Measurements from ENCODE around the gene STARD3. TPM values are rescaled to one million over a fixed set of nuclear protein-coding genes. Genes with fewer than 3 reads are reported as not detected.
A peak's percentile ranks its signal among the peaks of the same experiment; 100 is the strongest.

Gene STARD3
- total RNA-seq, 1 donor from 2014 or later: 62.0 TPM

DNA sequence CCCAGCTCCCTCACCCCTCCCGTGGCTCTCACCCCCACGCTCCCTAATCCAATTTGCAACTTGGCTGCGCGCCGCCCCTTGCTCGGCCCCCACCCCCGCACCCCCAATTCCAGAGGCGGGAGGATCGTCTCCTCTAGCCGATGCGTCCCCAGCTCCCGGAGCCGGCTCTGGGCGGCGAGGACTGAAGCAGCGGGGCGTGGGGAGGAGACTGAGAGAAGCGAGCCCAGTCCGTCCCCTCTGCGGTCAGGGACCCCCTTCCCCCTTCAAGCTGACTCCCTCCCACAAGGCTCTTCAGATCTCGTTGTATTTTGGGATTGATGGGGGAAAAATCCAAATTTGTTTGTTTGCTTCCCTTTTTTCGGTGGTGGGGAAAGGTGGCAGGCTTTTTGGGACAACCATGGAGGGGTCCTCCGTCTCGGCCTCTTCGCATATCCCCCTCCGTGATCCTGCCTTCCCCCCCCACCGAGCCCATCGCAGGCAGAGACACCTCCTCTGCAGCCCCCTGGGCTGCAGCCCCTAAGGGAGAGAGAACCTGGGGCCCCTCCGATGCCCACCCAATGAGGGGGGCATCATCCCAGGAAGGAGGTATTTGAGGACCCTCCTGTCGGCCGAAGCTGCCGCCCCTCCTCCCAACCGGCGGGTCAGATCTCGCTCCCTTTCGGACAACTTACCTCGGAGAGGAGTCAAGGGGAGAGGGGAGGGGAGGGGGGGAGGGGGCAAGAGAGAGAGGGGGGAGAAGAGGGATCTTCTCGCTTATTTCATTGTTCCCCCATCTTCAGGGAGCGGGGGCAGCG, 29.7 kb upstream of the STARD3 start:
- no peak overlapping the region for H3K27ac Mint-ChIP-seq
- peaks cover 87% of the 10 kb centered on the region for H3K27me3 Mint-ChIP-seq
- peaks cover 4% of the 10 kb centered on the region for H3K36me3 Mint-ChIP-seq
- H3K4me1 Mint-ChIP-seq (ENCODE audit: unreplicated experiment): no peaks in the 10 kb centered on the region
- no peak overlapping the region for H3K4me3 Mint-ChIP-seq
- H3K9me3 Mint-ChIP-seq: no peaks in the 10 kb centered on the region
- TF ChIP-seq, protein P1, sequence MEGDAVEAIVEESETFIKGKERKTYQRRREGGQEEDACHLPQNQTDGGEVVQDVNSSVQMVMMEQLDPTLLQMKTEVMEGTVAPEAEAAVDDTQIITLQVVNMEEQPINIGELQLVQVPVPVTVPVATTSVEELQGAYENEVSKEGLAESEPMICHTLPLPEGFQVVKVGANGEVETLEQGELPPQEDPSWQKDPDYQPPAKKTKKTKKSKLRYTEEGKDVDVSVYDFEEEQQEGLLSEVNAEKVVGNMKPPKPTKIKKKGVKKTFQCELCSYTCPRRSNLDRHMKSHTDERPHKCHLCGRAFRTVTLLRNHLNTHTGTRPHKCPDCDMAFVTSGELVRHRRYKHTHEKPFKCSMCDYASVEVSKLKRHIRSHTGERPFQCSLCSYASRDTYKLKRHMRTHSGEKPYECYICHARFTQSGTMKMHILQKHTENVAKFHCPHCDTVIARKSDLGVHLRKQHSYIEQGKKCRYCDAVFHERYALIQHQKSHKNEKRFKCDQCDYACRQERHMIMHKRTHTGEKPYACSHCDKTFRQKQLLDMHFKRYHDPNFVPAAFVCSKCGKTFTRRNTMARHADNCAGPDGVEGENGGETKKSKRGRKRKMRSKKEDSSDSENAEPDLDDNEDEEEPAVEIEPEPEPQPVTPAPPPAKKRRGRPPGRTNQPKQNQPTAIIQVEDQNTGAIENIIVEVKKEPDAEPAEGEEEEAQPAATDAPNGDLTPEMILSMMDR (conservative IDR thresholded peaks at IDR 0.05): no peak
- DNase-seq (ENCODE audit: extremely low spot score, unreplicated experiment): no peak

DNA sequence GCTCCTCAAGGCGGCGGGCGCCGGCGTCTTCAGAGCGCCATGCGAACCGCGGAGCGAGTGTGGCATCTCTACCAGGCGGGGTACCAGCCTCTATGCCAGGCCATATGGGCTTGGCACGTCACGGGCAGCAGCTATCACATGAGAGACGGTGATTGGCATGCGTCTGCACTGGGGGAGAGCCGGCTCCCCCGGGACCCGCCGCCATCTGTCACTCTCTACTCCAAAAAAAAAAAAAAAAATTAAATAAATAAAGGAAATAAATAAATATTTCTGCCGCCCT, 29.2 kb upstream of the STARD3 start, which contains the start of gene NEUROD2:
Gene NEUROD2, minus strand, starts transcription at position 70 of the 280 bp plus-strand sequence. CDS start 1,321 bp downstream, outside the sequence.
- no peak for DNase-seq (ENCODE audit: extremely low spot score, unreplicated experiment)
- peaks cover 83% of the 10 kb centered on the region for H3K27me3 Mint-ChIP-seq
- TF ChIP-seq, protein P1 (conservative IDR thresholded peaks at IDR 0.05): no peak
- H3K9me3 Mint-ChIP-seq: no peaks in the 10 kb centered on the region
- H3K36me3 Mint-ChIP-seq: peaks cover 4% of the 10 kb centered on the region
- no peaks in the 10 kb centered on the region for H3K4me1 Mint-ChIP-seq (ENCODE audit: unreplicated experiment)
- no peak within 1 kb of the TSS for H3K27ac Mint-ChIP-seq
- peak within 1 kb of the TSS; percentile 51 for H3K4me3 Mint-ChIP-seq

DNA sequence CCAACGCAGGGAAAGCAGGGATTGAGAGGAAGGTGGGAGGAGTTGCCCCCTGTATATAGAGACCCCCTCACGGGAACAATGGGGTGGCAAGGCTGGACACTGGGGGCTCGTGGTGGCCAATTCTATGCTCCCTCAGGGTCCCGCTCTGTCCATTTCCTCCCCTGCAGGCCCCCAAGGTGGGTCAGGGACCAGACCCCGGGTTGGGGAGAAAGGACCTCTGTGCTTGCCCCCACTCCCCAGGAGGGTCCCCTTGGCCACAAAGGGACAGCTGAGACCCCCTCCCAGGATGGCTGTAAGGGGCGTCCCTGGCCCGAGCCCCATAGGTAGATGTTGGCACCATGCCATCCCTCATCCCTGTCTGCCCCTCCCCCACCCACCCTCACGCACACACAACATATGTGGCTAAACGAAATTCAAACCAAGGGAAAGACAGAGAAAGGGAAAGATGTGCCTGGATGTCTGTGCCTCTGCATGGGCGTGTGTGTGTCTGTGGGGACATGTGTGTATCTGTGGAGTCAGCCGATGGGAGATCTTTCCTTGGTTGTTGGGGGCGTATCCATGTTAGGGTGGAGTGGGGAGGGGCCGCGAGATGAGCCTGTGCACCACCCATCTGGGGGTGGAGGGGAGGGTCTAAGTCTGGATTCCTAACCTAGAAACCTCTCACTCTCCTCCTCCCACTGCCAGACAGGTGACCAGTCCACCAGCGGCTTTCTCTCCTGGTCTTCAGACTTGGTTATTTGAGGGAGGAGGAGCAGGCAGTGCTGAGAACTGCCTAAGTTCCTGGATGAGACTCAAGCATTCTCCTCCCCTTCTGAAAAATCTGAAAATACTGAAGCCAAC, 28.6 kb upstream of the STARD3 start:
- Mint-ChIP-seq H3K9me3 (no peaks in the 10 kb centered on the region), H3K4me3 (peak overlapping the region; percentile 51), H3K27me3 (peaks cover 83% of the 10 kb centered on the region), H3K27ac (no peak overlapping the region), H3K4me1 (ENCODE audit: unreplicated experiment) (no peaks in the 10 kb centered on the region), H3K36me3 (peaks cover under 1% of the 10 kb centered on the region)
- TF ChIP-seq, protein P1 (conservative IDR thresholded peaks at IDR 0.05): no peak
- no peak for DNase-seq (ENCODE audit: extremely low spot score, unreplicated experiment)

DNA sequence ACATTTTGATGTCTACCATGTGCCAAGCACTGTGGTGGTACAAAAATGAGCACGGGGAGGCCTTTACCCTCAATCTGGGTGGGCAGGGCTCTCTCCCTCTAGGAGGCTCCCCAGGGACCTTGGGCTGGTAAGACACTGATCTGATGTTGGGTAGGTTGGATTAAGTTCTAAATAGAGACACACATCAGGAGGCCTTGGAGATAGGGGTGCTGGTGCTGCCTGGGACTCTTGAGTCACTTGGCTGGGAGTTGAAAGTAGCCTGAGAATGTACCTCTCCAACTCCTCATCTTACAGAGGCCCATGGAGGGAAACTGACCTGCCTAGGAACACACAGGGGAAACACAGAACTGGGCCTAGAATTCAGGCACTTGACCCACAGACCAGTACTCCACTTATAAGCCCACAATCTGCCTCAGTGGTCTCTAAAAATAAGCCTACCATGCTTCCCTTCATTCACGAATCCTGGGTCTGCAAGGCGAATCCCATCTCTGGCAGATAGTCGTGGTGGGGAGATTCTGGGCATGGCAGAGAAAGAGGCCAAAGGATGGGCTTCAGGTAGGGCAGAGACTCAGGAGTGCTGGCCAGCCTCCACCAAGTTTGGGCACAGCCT, 27.4 kb upstream of the STARD3 start:
- no peaks in the 10 kb centered on the region for H3K36me3 Mint-ChIP-seq
- DNase-seq (ENCODE audit: extremely low spot score, unreplicated experiment): no peak
- TF ChIP-seq, protein P1 (conservative IDR thresholded peaks at IDR 0.05): no peak
- H3K4me1 Mint-ChIP-seq (ENCODE audit: unreplicated experiment): no peaks in the 10 kb centered on the region
- no peak overlapping the region for H3K27ac Mint-ChIP-seq
- H3K27me3 Mint-ChIP-seq: peaks cover 83% of the 10 kb centered on the region
- H3K4me3 Mint-ChIP-seq: no peak overlapping the region
- H3K9me3 Mint-ChIP-seq: no peaks in the 10 kb centered on the region

DNA sequence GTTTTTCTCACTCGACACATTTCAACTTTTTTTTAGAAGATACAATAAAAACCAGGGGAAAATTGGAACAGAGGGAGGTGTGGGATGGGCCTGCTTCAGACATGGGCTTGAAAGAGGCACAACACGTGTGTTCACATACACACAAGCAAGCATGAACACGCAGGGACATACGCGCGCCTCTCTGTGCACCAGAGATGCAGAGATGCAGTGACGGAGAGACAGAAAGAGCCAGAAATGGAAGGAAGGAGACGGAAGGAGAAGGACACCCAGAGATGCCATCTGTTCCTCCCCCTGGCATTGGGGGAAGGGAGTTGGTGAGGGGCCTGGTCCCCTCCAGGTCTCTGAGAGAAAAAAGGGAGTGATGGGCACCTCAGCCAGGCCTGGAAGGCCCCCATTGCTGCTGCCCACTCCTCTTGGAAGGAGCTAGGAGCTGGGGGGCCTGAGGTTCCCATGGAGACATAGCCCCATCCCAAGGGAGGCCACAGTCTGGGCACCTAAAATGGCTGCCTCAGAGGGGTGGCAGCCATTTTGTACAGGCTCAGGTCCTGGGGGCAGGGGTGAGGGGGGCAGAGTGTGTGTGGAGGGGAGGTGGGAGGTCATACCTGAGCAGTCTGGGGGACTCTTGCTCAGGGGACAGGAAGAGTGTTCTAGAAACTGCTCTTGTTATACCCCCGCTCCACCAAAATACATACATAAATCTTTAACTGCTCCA, 25.4 kb upstream of the STARD3 start:
- Mint-ChIP-seq H3K27ac (no peak overlapping the region), H3K27me3 (peaks cover 89% of the 10 kb centered on the region), H3K36me3 (no peaks in the 10 kb centered on the region), H3K4me3 (no peak overlapping the region), H3K9me3 (no peaks in the 10 kb centered on the region), H3K4me1 (ENCODE audit: unreplicated experiment) (no peaks in the 10 kb centered on the region)
- TF ChIP-seq, protein P1 (conservative IDR thresholded peaks at IDR 0.05): no peak
- no peak for DNase-seq (ENCODE audit: extremely low spot score, unreplicated experiment)
